ENCODE results near the gene PCDHA11.
"Not testable (repeated sequence)": the region's sequence is repeated elsewhere in the genome, so short reads cannot be mapped to it uniquely, and the experiment has no call there.

DNA sequence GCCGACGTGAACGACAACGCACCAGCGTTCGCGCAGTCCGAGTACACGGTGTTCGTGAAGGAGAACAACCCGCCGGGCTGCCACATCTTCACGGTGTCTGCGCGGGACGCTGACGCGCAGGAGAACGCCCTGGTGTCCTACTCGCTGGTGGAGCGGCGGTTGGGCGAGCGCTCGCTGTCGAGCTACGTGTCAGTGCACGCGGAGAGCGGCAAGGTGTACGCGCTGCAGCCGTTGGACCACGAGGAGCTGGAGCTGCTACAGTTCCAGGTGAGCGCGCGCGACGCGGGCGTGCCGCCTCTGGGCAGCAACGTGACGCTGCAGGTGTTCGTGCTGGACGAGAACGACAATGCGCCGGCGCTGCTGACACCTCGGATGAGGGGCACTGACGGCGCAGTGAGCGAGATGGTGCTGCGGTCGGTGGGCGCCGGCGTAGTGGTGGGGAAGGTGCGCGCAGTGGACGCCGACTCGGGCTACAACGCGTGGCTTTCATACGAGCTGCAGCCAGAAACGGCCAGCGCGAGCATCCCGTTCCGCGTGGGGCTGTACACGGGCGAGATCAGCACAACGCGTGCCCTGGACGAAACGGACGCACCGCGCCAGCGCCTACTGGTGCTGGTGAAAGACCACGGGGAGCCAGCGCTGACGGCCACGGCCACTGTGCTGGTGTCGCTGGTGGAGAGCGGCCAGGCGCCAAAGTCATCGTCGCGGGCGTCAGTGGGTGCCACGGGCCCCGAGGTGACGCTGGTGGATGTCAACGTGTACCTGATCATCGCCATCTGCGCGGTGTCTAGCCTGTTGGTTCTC lies 18.7 kb upstream of the PCDHA11 start:
- TF ChIP-seq, protein P1, sequence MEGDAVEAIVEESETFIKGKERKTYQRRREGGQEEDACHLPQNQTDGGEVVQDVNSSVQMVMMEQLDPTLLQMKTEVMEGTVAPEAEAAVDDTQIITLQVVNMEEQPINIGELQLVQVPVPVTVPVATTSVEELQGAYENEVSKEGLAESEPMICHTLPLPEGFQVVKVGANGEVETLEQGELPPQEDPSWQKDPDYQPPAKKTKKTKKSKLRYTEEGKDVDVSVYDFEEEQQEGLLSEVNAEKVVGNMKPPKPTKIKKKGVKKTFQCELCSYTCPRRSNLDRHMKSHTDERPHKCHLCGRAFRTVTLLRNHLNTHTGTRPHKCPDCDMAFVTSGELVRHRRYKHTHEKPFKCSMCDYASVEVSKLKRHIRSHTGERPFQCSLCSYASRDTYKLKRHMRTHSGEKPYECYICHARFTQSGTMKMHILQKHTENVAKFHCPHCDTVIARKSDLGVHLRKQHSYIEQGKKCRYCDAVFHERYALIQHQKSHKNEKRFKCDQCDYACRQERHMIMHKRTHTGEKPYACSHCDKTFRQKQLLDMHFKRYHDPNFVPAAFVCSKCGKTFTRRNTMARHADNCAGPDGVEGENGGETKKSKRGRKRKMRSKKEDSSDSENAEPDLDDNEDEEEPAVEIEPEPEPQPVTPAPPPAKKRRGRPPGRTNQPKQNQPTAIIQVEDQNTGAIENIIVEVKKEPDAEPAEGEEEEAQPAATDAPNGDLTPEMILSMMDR (IDR thresholded peaks at IDR 0.05; ENCODE audit: insufficient read depth, low read depth, low read length) = not testable (repeated sequence)
- not testable (repeated sequence) for TF ChIP-seq EZH2 (IDR thresholded peaks at IDR 0.05; ENCODE audit: insufficient read depth, low read length)
